ENCODE results near the gene MAPT. TPM values are rescaled to one million over a fixed set of nuclear protein-coding genes. Genes with fewer than 3 reads are reported as not detected.

MAPT gene
- total and polyA plus RNA-seq, 2 of the 4 experiments (the other 2 are of a cell fraction): 0.18 to 0.19 TPM

DNA sequence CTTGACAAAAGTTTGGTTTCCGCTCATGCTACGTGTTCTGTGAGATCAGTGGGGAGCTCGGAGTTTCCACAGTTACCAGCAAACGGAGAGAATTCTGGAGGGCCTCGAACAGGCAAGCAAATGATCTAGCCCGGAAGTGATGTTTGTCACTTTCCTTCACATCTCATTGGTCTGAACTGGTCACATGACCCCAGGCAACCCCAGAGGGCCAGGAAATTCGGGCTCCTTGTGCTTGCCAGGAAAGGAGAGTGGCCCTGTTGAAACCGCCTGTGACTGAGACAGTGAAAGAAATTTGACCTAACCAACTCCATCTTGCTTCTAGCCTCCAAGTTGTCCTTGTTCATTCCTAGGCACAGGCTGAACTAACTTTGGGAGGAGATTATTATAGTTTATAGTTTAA is 26.7 kb upstream of the MAPT start:
- no peak overlapping the region for H4K5ac ChIP-seq (ENCODE audit: low read depth, low read length)
- no peaks in the 10 kb centered on the region for H3K79me1 ChIP-seq (ENCODE audit: low read depth in 1 of 2, low read length in 2 of 2)
- H3K36me3 ChIP-seq (ENCODE audit: control insufficient read depth, insufficient read depth, low read length): no peaks in the 10 kb centered on the region
- POLR2A ChIA-PET (ENCODE audit: unreplicated experiment): no interaction called here
- intact Hi-C loops (cut with micrococcal nuclease) (no loop called here), in situ Hi-C loops (cut with MboI; ENCODE audit: low sequenced_read_pairs) (no loop called here), dilution Hi-C loops (cut with HindIII; ENCODE audit: low sequenced_read_pairs, unreplicated experiment) (loop anchor here (25.0 kb wide), 1 partner anchor 230 kb away; no protein-coding TSS in a partner anchor)
- CTCF ChIA-PET: no interaction called here
- no peak overlapping the region for H4K8ac ChIP-seq (ENCODE audit: low read depth in 2 of 2, low read length in 2 of 2)
- no peaks in the 10 kb centered on the region for H4K20me1 ChIP-seq (ENCODE audit: insufficient read depth, low read length)
- no peak overlapping the region for H3K23ac ChIP-seq (ENCODE audit: low read depth, low read length)
- no peak overlapping the region for H3K14ac ChIP-seq (replicated peaks; ENCODE audit: low read depth, low read length)
- H3K27ac ChIP-seq (ENCODE audit: insufficient read depth, low read length): no peak overlapping the region
- H3K9me3 ChIP-seq (ENCODE audit: control insufficient read depth, insufficient read depth, low read length): no peaks in the 10 kb centered on the region
- no peak overlapping the region for H2BK5ac ChIP-seq (ENCODE audit: low read depth, low read length, poor library complexity, severe bottlenecking)
- H3K56ac ChIP-seq (ENCODE audit: extremely low read depth, insufficient read depth, low read length): no peak overlapping the region
- H3K4me2 ChIP-seq (ENCODE audit: low read depth, low read length): no peak overlapping the region
- H3K18ac ChIP-seq (ENCODE audit: low read depth, low read length): no peak overlapping the region
- no peak overlapping the region for H2AK9ac ChIP-seq (replicated peaks; ENCODE audit: low read depth, low read length, poor library complexity)
- peaks cover 15% of the 10 kb centered on the region for H3K27me3 ChIP-seq (ENCODE audit: control insufficient read depth, insufficient read depth, low read length)
- no peaks in the 10 kb centered on the region for H3K9me1 ChIP-seq (ENCODE audit: insufficient read depth, low read length)
- no TSS peak for BruUV-seq (replicated peaks)
- H3K4me1 ChIP-seq (ENCODE audit: control insufficient read depth, insufficient read depth, low read length): no peaks in the 10 kb centered on the region
- no peak overlapping the region for H2AK5ac ChIP-seq (ENCODE audit: low read depth, low read length)
- no peak overlapping the region for H3K4ac ChIP-seq (ENCODE audit: low read depth, low read length)
- H3K4me3 ChIP-seq (ENCODE audit: insufficient read depth, low read depth, low read length): no peak overlapping the region
- H2AFZ ChIP-seq (replicated peaks; ENCODE audit: low read length, poor library complexity): no peak overlapping the region
- ATAC-seq (ENCODE audit: low read depth): no peak
- no peak overlapping the region for H2BK15ac ChIP-seq (ENCODE audit: low read depth, low read length)
- 60% methylated on average over 1 of the region's 8 CpGs; no CpG with 5 or more reads in 1 of the 2 experiments for WGBS, 2 experiments (ENCODE audit: extremely low coverage in 2 of 2, insufficient read length in 1 of 2)
- DNase-seq: no peak
- no peak overlapping the region for H2BK120ac ChIP-seq (ENCODE audit: low read depth, low read length)
- TF ChIP-seq RFX5 (IDR thresholded peaks at IDR 0.05; ENCODE audit: low read depth, low read length) (no peak), CHD1 (IDR thresholded peaks at IDR 0.05; ENCODE audit: low read depth, low read length) (no peak), BHLHE40 (IDR thresholded peaks at IDR 0.05; ENCODE audit: low read depth, low read length) (no peak), CEBPB (IDR thresholded peaks at IDR 0.05; ENCODE audit: low read depth, low read length) (no peak), USF2 (IDR thresholded peaks at IDR 0.05; ENCODE audit: low read depth, low read length) (no peak), SMC3 (IDR thresholded peaks at IDR 0.05; ENCODE audit: low read depth, low read length) (no peak), RAD21 (IDR thresholded peaks at IDR 0.05; ENCODE audit: low read length) (no peak), MAFK (IDR thresholded peaks at IDR 0.05; ENCODE audit: low read depth, low read length) (no peak)
- no peak overlapping the region for H3K9ac ChIP-seq (ENCODE audit: low read depth, low read length)
- H2BK20ac ChIP-seq (ENCODE audit: low read depth, low read length): no peak overlapping the region
- no peak overlapping the region for H4K91ac ChIP-seq (ENCODE audit: insufficient read depth, low read depth, low read length)

Measured in IMR-90 (cell line).